H9 (cell line): ENCODE results near the gene GATA1. TPM values are rescaled to one million over a fixed set of nuclear protein-coding genes. Genes with fewer than 3 reads are reported as not detected.

Source experiments
- DNase-seq: peaks from one replicate; pipeline ENCODE4 v3.0.0-alpha.2; 2017
- H2AFZ ChIP-seq: one replicate; pipeline ENCODE4 v1.6.1; 2013; ENCODE audit warnings: mild to moderate bottlenecking, low read length, control low read depth, moderate library complexity
- H2AK5ac ChIP-seq: 2 replicates; pipeline ENCODE4 v1.6.1; 2013; ENCODE audit warnings: low read length, control low read depth, mixed read lengths; ENCODE audit not compliant: insufficient read length
- H2BK120ac ChIP-seq: one replicate; pipeline ENCODE4 v1.6.1; 2013; ENCODE audit warnings: low read depth, mild to moderate bottlenecking, low read length, control low read depth, inconsistent platforms; ENCODE audit not compliant: poor library complexity, severe bottlenecking
- H2BK12ac ChIP-seq: 2 replicates; pipeline ENCODE4 v1.6.1; 2013; ENCODE audit warnings: low read length, control low read depth, mixed read lengths, low read depth; ENCODE audit not compliant: insufficient read length
- H2BK15ac ChIP-seq: 2 replicates; pipeline ENCODE4 v1.6.1; 2013; ENCODE audit warnings: low read depth, low read length, control low read depth
- H2BK20ac ChIP-seq: one replicate; pipeline ENCODE4 v1.6.1; 2013; ENCODE audit warnings: low read depth, mild to moderate bottlenecking, low read length, control low read depth, inconsistent platforms; ENCODE audit not compliant: poor library complexity, severe bottlenecking
- H2BK5ac ChIP-seq: 2 replicates; pipeline ENCODE4 v1.6.1; 2013; ENCODE audit warnings: low read length, control low read depth, mixed read lengths; ENCODE audit not compliant: insufficient read length
- H3K14ac ChIP-seq: 2 replicates; pipeline ENCODE4 v1.6.1; 2013; ENCODE audit warnings: low read length, control low read depth; ENCODE audit not compliant: insufficient read depth
- H3K18ac ChIP-seq: 2 replicates; pipeline ENCODE4 v1.6.1; 2013; ENCODE audit warnings: low read depth, mild to moderate bottlenecking, mixed read lengths, low read length, control low read depth; ENCODE audit not compliant: insufficient read length
- H3K23ac ChIP-seq: 2 replicates; pipeline ENCODE4 v1.6.1; 2013; ENCODE audit warnings: low read length, control low read depth, mixed read lengths, low read depth; ENCODE audit not compliant: insufficient read length
- H3K23me2 ChIP-seq: 2 replicates; pipeline ENCODE4 v1.6.1; 2013; ENCODE audit warnings: low read depth, mild to moderate bottlenecking, mixed read lengths, low read length, control low read depth; ENCODE audit not compliant: insufficient read length, poor library complexity, severe bottlenecking
- H3K27ac ChIP-seq: 2 replicates; pipeline ENCODE4 v1.5.1; 2013; ENCODE audit warnings: low read length, control low read depth, mixed read lengths, low read depth; ENCODE audit not compliant: insufficient read length
- H3K27me3 ChIP-seq: 2 replicates; pipeline ENCODE4 v1.6.1; 2013; ENCODE audit warnings: low read length, control low read depth, inconsistent platforms; ENCODE audit not compliant: insufficient read depth
- H3K4ac ChIP-seq: 2 replicates; pipeline ENCODE4 v1.6.1; 2013; ENCODE audit warnings: low read depth, mild to moderate bottlenecking, control low read depth, inconsistent platforms, low read length, moderate library complexity
- H3K4me1 ChIP-seq: 2 replicates; pipeline ENCODE4 v1.6.1; 2013; ENCODE audit warnings: low read length, control low read depth, inconsistent platforms; ENCODE audit not compliant: insufficient read depth
- H3K4me2 ChIP-seq: 2 replicates; pipeline ENCODE4 v1.6.1; 2013; ENCODE audit warnings: low read length, control low read depth, mixed read lengths; ENCODE audit not compliant: insufficient read length, insufficient read depth
- H3K56ac ChIP-seq: 2 replicates; pipeline ENCODE4 v1.6.1; 2013; ENCODE audit warnings: low read depth, mild to moderate bottlenecking, mixed read lengths, low read length, control low read depth; ENCODE audit not compliant: insufficient read length
- H3K79me1 ChIP-seq: 2 replicates; pipeline ENCODE4 v1.6.1; 2013; ENCODE audit warnings: low read depth, mild to moderate bottlenecking, moderate library complexity, low read length, control low read depth, inconsistent platforms; ENCODE audit not compliant: insufficient read depth, poor library complexity, severe bottlenecking
- H3K79me2 ChIP-seq: 2 replicates; pipeline ENCODE4 v1.6.1; 2013; ENCODE audit warnings: low read length, control low read depth, inconsistent platforms; ENCODE audit not compliant: insufficient read depth
- H3K9ac ChIP-seq: 2 replicates; pipeline ENCODE4 v1.6.1; 2013; ENCODE audit warnings: low read length, control low read depth, mixed read lengths; ENCODE audit not compliant: insufficient read length; ENCODE audit errors: extremely low read depth
- H3K9me3 ChIP-seq: one replicate; pipeline ENCODE4 v1.6.1; 2013; ENCODE audit warnings: low read depth, low read length, inconsistent platforms; ENCODE audit not compliant: control insufficient read depth
- H3T11ph ChIP-seq: one replicate; pipeline ENCODE4 v1.6.1; 2013; ENCODE audit warnings: mild to moderate bottlenecking, low read length, control low read depth, inconsistent platforms
- H4K20me1 ChIP-seq: one replicate; pipeline ENCODE4 v1.6.1; 2013; ENCODE audit not compliant: control insufficient read depth, insufficient read length, insufficient read depth
- H4K5ac ChIP-seq: 2 replicates; pipeline ENCODE4 v1.6.1; 2013; ENCODE audit warnings: low read depth, mild to moderate bottlenecking, mixed read lengths, low read length, control low read depth; ENCODE audit not compliant: insufficient read length
- H4K8ac ChIP-seq: replicated peaks from 2 replicates; pipeline ENCODE4 v1.6.1; 2013; ENCODE audit warnings: low read length, control low read depth, mixed read lengths, low read depth; ENCODE audit not compliant: insufficient read length
- H4K91ac ChIP-seq: 2 replicates; pipeline ENCODE4 v1.6.1; 2013; ENCODE audit warnings: low read depth, mild to moderate bottlenecking, moderate library complexity, mixed read lengths, low read length, control low read depth; ENCODE audit not compliant: insufficient read length
- H3K27ac Mint-ChIP-seq, 3 experiments: 2 replicates in 2 of 3; 3 replicates in 1 of 3; pipeline ENCODE4 v1.8.0; 2020 to 2021; ENCODE audit warnings: mixed read lengths in 3 of 3, mild to moderate bottlenecking in 1 of 3, moderate library complexity in 1 of 3
- H3K27me3 Mint-ChIP-seq: 2 replicates; pipeline ENCODE4 v1.8.0; 2021; ENCODE audit warnings: low read depth, mild to moderate bottlenecking, moderate library complexity, mixed read lengths
- H3K36me3 Mint-ChIP-seq, 3 experiments: 2 replicates in 2 of 3; 3 replicates in 1 of 3; pipeline ENCODE4 v1.8.0; 2020 to 2021; ENCODE audit warnings: low read depth in 3 of 3, mixed read lengths in 3 of 3; ENCODE audit not compliant: insufficient read depth in 1 of 3
- H3K4me1 Mint-ChIP-seq, 2 experiments: 2 replicates each; pipeline ENCODE4 v1.8.0; 2020; ENCODE audit warnings: mixed read lengths in 2 of 2
- H3K4me3 Mint-ChIP-seq, 2 experiments: 2 replicates in 1 of 2; 3 replicates in 1 of 2; pipeline ENCODE4 v1.8.0; 2020 to 2021; ENCODE audit warnings: mild to moderate bottlenecking in 2 of 2, mixed read lengths in 2 of 2, moderate library complexity in 1 of 2
- H3K9me3 Mint-ChIP-seq, 2 experiments: 2 replicates in 1 of 2; 3 replicates in 1 of 2; pipeline ENCODE4 v1.8.0; 2020; ENCODE audit warnings: mild to moderate bottlenecking in 2 of 2, mixed read lengths in 2 of 2, moderate library complexity in 1 of 2
- CTCF ChIP-seq: fragments of 200-600 bp; sonication (generic); conservative IDR thresholded peaks from 3 replicates; pipeline ENCODE4 v1.8.0; 2021; ENCODE audit warnings: antibody characterized with exemption, mild to moderate bottlenecking
- WGBS: extraction: QIAGEN DNeasy Blood & Tissue Kit; methylation state at CpG from one replicate; pipeline ENCODE4 v1.1.7; 2013; ENCODE audit warnings: missing lambda C conversion rate, low lambda C conversion rate, mixed read lengths; ENCODE audit not compliant: insufficient read length; ENCODE audit errors: extremely low coverage; 5-methylcytosine and 5-hydroxymethylcytosine counted together
- total RNA-seq: library from RNA; stranded (reverse); gene quantifications from 2 replicates; pipeline ENCODE4 v1.2.1, GENCODE V29; 2021

Gene GATA1
- total RNA-seq, 1 experiment from 2014 or later: not detected

GRCh38 chrX:48782216-48782615 lies 4.2 kb upstream of the GATA1 start:
- H4K91ac ChIP-seq: no peak overlapping the region
- no peak overlapping the region for H4K5ac ChIP-seq
- H3K27ac Mint-ChIP-seq: no peak overlapping the region

More at GRCh38 chrX:48782216-48782615, 4.2 kb upstream of the GATA1 start:
- Histone ChIP-seq H2BK5ac (no peak overlapping the region), H3K56ac (no peak overlapping the region), H3K4me2 (no peak overlapping the region), H4K20me1 (no peaks in the 10 kb centered on the region), H2BK20ac (no peak overlapping the region), H3K4ac (no peak overlapping the region), H3K9me3 (peaks cover 10% of the 10 kb centered on the region), H3K9ac (no peak overlapping the region), H3T11ph (no peak overlapping the region), H3K27me3 (no peaks in the 10 kb centered on the region), H2AK5ac (no peak overlapping the region), H3K23me2 (no peaks in the 10 kb centered on the region), H2AFZ (no peak overlapping the region), H2BK12ac (no peak overlapping the region), H3K4me1 (no peaks in the 10 kb centered on the region), H4K8ac (no peak overlapping the region), H3K79me2 (no peaks in the 10 kb centered on the region), H3K27ac (no peak overlapping the region), H3K79me1 (no peaks in the 10 kb centered on the region), H2BK120ac (no peak overlapping the region), H3K23ac (no peak overlapping the region), H2BK15ac (no peak overlapping the region), H3K14ac (no peak overlapping the region), H3K18ac (no peak overlapping the region)
- Mint-ChIP-seq H3K9me3 (peaks cover 55 to 78% of the 10 kb centered on the region in 2 experiments), H3K4me3 (no peak overlapping the region), H3K4me1 (peaks cover 2 to 3% of the 10 kb centered on the region in 2 experiments; a peak in 1 of 4 replicates), H3K27me3 (peaks cover 12% of the 10 kb centered on the region), H3K36me3 (peaks cover 0 to 3% (median 2%) of the 10 kb centered on the region in 3 experiments; a peak in 3 of 7 replicates)
- no CpG with 5 or more reads among the region's 2 CpGs for WGBS
- no peak for DNase-seq
- TF ChIP-seq CTCF: no peak
